NCI-H69 (cell line): ENCODE results near the gene SMPD3.

Source experiments
- DNase-seq: peaks from one replicate; lab custom pipeline; 2025; lab: John Stamatoyannopoulos, UW

SMPD3 gene

GRCh38 chr16:68369697-68370580 lies 78.4 kb downstream of the SMPD3 start:
- DNase-seq: no peak

GRCh38 chr16:68369168-68369567 lies 79.1 kb downstream of the SMPD3 start:
- no peak for DNase-seq

- no peak for DNase-seq
Observed at GRCh38 chr16:68368301-68368888, 79.9 kb downstream of the SMPD3 start.

- no peak for DNase-seq
Observed at GRCh38 chr16:68367891-68368290, 80.4 kb downstream of the SMPD3 start.

- DNase-seq: no peak
Observed at GRCh38 chr16:68367440-68367839, 80.9 kb downstream of the SMPD3 start.

GRCh38 chr16:68367030-68367429 lies 81.3 kb downstream of the SMPD3 start:
- DNase-seq: peak; percentile 52

GRCh38 chr16:68366062-68366461 lies 82.2 kb downstream of the SMPD3 start:
- DNase-seq: no peak

- no peak for DNase-seq
Observed at GRCh38 chr16:68365167-68365817, 83.0 kb downstream of the SMPD3 start.

GRCh38 chr16:68364561-68364998 lies 83.7 kb downstream of the SMPD3 start:
- no peak for DNase-seq

- DNase-seq: no peak
Observed at GRCh38 chr16:68363658-68364521, 84.4 kb downstream of the SMPD3 start.

- no peak for DNase-seq
Observed at GRCh38 chr16:68362947-68363657, 85.2 kb downstream of the SMPD3 start.

- DNase-seq: no peak
Observed at GRCh38 chr16:68362262-68362913, 85.9 kb downstream of the SMPD3 start.

GRCh38 chr16:68361485-68361884 lies 86.8 kb downstream of the SMPD3 start:
- DNase-seq: no peak

GRCh38 chr16:68360956-68361355 lies 87.4 kb downstream of the SMPD3 start:
- no peak for DNase-seq

- no peak for DNase-seq
Observed at GRCh38 chr16:68360547-68360946, 87.8 kb downstream of the SMPD3 start.

- no peak for DNase-seq
Observed at GRCh38 chr16:68359398-68360191, 88.7 kb downstream of the SMPD3 start.

GRCh38 chr16:68358951-68359350 lies 89.4 kb downstream of the SMPD3 start:
- no peak for DNase-seq

GRCh38 chr16:68357923-68358322 lies 90.4 kb downstream of the SMPD3 start:
- no peak for DNase-seq

- no peak for DNase-seq
Observed at GRCh38 chr16:68357521-68357922, 90.8 kb downstream of the SMPD3 start.

- no peak for DNase-seq
Observed at GRCh38 chr16:68356919-68357286, 91.4 kb downstream of the SMPD3 start.
